ENCODE data around the gene DIDO1. TPM values are rescaled to one million over a fixed set of nuclear protein-coding genes. Genes with fewer than 3 reads are reported as not detected.
"Not testable (repeated sequence)": the region's sequence is repeated elsewhere in the genome, so short reads cannot be mapped to it uniquely, and the experiment has no call there.

The DIDO1 gene
- total RNA-seq, 1 donor from 2014 or later, result 89.1 TPM

GRCh38 chr20:62874964-62875344 is 51.4 kb downstream of the DIDO1 start:
- Mint-ChIP-seq H3K4me3 (no peak overlapping the region), H3K27ac (no peak overlapping the region), H3K36me3 (ENCODE audit: low read depth) (no peaks in the 10 kb centered on the region), H3K4me1 (peaks cover 5% of the 10 kb centered on the region), H3K9me3 (no peaks in the 10 kb centered on the region), H3K27me3 (peaks cover 4% of the 10 kb centered on the region)
- no peak for ATAC-seq (ENCODE audit: low read depth)
- ChIA-PET POLR2A (no interaction called here), CTCF (no interaction called here)
- intact Hi-C loops (cut with micrococcal nuclease), result no loop called here
- DNase-seq, result no peak
- no peak for TF ChIP-seq CTCF (IDR thresholded peaks at IDR 0.05)

GRCh38 chr20:62873681-62874031 is 52.6 kb downstream of the DIDO1 start:
- intact Hi-C loops (cut with micrococcal nuclease), result loop anchor here (1.0 kb wide), 1 partner anchor 136 kb away; no protein-coding TSS in a partner anchor
- H3K36me3 Mint-ChIP-seq (ENCODE audit: low read depth); H3K27me3 Mint-ChIP-seq; H3K27ac Mint-ChIP-seq; ATAC-seq (ENCODE audit: low read depth); H3K9me3 Mint-ChIP-seq; POLR2A ChIA-PET; DNase-seq; H3K4me1 Mint-ChIP-seq; H3K4me3 Mint-ChIP-seq: not testable (repeated sequence)
- CTCF ChIA-PET, result interaction anchor here (0.7 to 1.2 kb wide), 2 partner anchors 99 to 135 kb away, joined by 3 to 4 read pairs; no protein-coding TSS in a partner anchor

GRCh38 chr20:62873280-62873679 is 53.0 kb downstream of the DIDO1 start:
- TF ChIP-seq CTCF (IDR thresholded peaks at IDR 0.05), result no peak

GRCh38 chr20:62872862-62873261 is 53.4 kb downstream of the DIDO1 start:
- Mint-ChIP-seq H3K4me3 (no peak overlapping the region), H3K4me1 (peaks cover 5% of the 10 kb centered on the region), H3K27ac (no peak overlapping the region), H3K27me3 (peaks cover 4% of the 10 kb centered on the region), H3K36me3 (ENCODE audit: low read depth) (no peaks in the 10 kb centered on the region), H3K9me3 (no peaks in the 10 kb centered on the region)
- no peak for TF ChIP-seq CTCF (IDR thresholded peaks at IDR 0.05)
- DNase-seq (no peak), ATAC-seq (ENCODE audit: low read depth) (no peak)
- CTCF ChIA-PET, result interaction anchor here (0.7 to 1.2 kb wide), 2 partner anchors 99 to 136 kb away, joined by 3 to 4 read pairs; no protein-coding TSS in a partner anchor
- POLR2A ChIA-PET, result no interaction called here
- intact Hi-C loops (cut with micrococcal nuclease), result loop anchor here (1.0 kb wide), 1 partner anchor 136 kb away; no protein-coding TSS in a partner anchor

More at GRCh38 chr20:62873280-62873679, 53.0 kb downstream of the DIDO1 start:
- DNase-seq, result no peak
- POLR2A ChIA-PET, result no interaction called here
- H3K27me3 Mint-ChIP-seq, result peaks cover 4% of the 10 kb centered on the region
- CTCF ChIA-PET, result interaction anchor here (0.7 to 1.2 kb wide), 2 partner anchors 99 to 136 kb away, joined by 3 to 4 read pairs; no protein-coding TSS in a partner anchor
- no peak overlapping the region for H3K4me3 Mint-ChIP-seq
- no peaks in the 10 kb centered on the region for H3K9me3 Mint-ChIP-seq
- intact Hi-C loops (cut with micrococcal nuclease), result loop anchor here (1.0 kb wide), 1 partner anchor 136 kb away; no protein-coding TSS in a partner anchor
- no peak overlapping the region for H3K27ac Mint-ChIP-seq
- H3K36me3 Mint-ChIP-seq (ENCODE audit: low read depth), result no peaks in the 10 kb centered on the region
- ATAC-seq (ENCODE audit: low read depth), result no peak
- H3K4me1 Mint-ChIP-seq, result peaks cover 5% of the 10 kb centered on the region

GRCh38 chr20:62872184-62872847 is 54.0 kb downstream of the DIDO1 start:
- Mint-ChIP-seq H3K9me3 (no peaks in the 10 kb centered on the region), H3K4me3 (no peak overlapping the region), H3K27ac (no peak overlapping the region), H3K27me3 (peaks cover 4% of the 10 kb centered on the region), H3K4me1 (peaks cover 5% of the 10 kb centered on the region), H3K36me3 (ENCODE audit: low read depth) (no peaks in the 10 kb centered on the region)
- no peak for TF ChIP-seq CTCF (IDR thresholded peaks at IDR 0.05)
- ChIA-PET POLR2A (no interaction called here), CTCF (interaction anchor here (1.2 kb wide), 1 partner anchor 137 kb away, joined by 4 read pairs; no protein-coding TSS in a partner anchor)
- intact Hi-C loops (cut with micrococcal nuclease), result no loop called here
- DNase-seq, result no peak
- no peak for ATAC-seq (ENCODE audit: low read depth)

All from activated B cell treated with CpG ODN at 0.5 μM for 24 hours (primary cell).